H1 (cell line): ENCODE data around the gene CUBN. TPM values are rescaled to one million over a fixed set of nuclear protein-coding genes. Genes with fewer than 3 reads are reported as not detected.

Experiments used
- CTCF ChIA-PET: fragments of 300-600 bp; sonication (Branson Sonifier 250); formaldehyde crosslinking; loops from one replicate; lab custom pipeline; 2021; ENCODE audit not compliant: partially characterized antibody; lab: Charles Lee
- POLR2A ChIA-PET: fragments of 300-600 bp; sonication (Branson Sonifier 250); formaldehyde crosslinking; loops from one replicate; lab custom pipeline; 2021; ENCODE audit warnings: inconsistent platforms; ENCODE audit not compliant: partially characterized antibody; lab: Charles Lee
- DNase-seq, 2 experiments: peaks; one replicate each; pipeline versions ENCODE4 v3.0.0 to v3.0.0-alpha.2; 2010 to 2022; ENCODE audit warnings: low spot score in 2 of 2, low read depth in 1 of 2, mixed read lengths in 1 of 2
- FAIRE-seq: peaks from 2 replicates; lab custom pipeline; 2011; peaks lifted over from hg19 to GRCh38; lab: Jason Lieb, UNC
- H2AFZ ChIP-seq: 2 replicates; pipeline ENCODE4 v1.8.1; 2012; ENCODE audit warnings: low read length, inconsistent platforms
- H2AK5ac ChIP-seq: 2 replicates; pipeline ENCODE4 v1.6.1; 2013; ENCODE audit warnings: low read depth, low read length
- H2BK120ac ChIP-seq: replicated peaks from 2 replicates; pipeline ENCODE3; 2013; ENCODE audit warnings: low read depth, low read length, inconsistent platforms
- H2BK12ac ChIP-seq: 2 replicates; pipeline ENCODE4 v1.6.1; 2013; ENCODE audit warnings: low read depth, low read length
- H2BK15ac ChIP-seq: 2 replicates; pipeline ENCODE4 v1.6.1; 2013; ENCODE audit warnings: low read length
- H2BK20ac ChIP-seq: 2 replicates; pipeline ENCODE4 v1.6.1; 2013; ENCODE audit warnings: low read length
- H2BK5ac ChIP-seq: 2 replicates; pipeline ENCODE4 v1.6.1; 2013; ENCODE audit warnings: low read depth, low read length
- H3K14ac ChIP-seq: 2 replicates; pipeline ENCODE4 v1.6.1; 2013; ENCODE audit warnings: inconsistent platforms; ENCODE audit not compliant: insufficient read length
- H3K18ac ChIP-seq: 2 replicates; pipeline ENCODE4 v1.6.1; 2013; ENCODE audit warnings: low read length; ENCODE audit errors: extremely low read depth
- H3K23ac ChIP-seq: 2 replicates; pipeline ENCODE4 v1.6.1; 2013; ENCODE audit warnings: inconsistent platforms; ENCODE audit not compliant: insufficient read length
- H3K23me2 ChIP-seq: 2 replicates; pipeline ENCODE4 v1.6.1; 2013; ENCODE audit warnings: low read depth, low read length
- H3K27ac ChIP-seq: 2 replicates; pipeline ENCODE4 v1.6.1; 2011; ENCODE audit warnings: low read depth, low read length, inconsistent platforms
- H3K27me3 ChIP-seq, 4 experiments: replicated peaks in 1 of 4; 1 replicate in 1 of 4; 2 replicates in 3 of 4; pipeline versions ENCODE4 v1.6.1 to v1.8.1; 2011 to 2013; ENCODE audit warnings: low read length in 3 of 4, mild to moderate bottlenecking in 3 of 4, inconsistent platforms in 2 of 4, mixed read lengths in 2 of 4, moderate library complexity in 1 of 4; ENCODE audit not compliant: control insufficient read depth in 3 of 4, insufficient read depth in 3 of 4; ENCODE audit errors: extremely low read depth in 1 of 4
- H3K36me3 ChIP-seq, 4 experiments: 2 replicates each; pipeline versions ENCODE4 v1.6.1 to v1.8.1; 2011 to 2013; ENCODE audit warnings: mild to moderate bottlenecking in 4 of 4, low read length in 3 of 4, moderate library complexity in 2 of 4, control low read depth in 1 of 4, inconsistent platforms in 1 of 4; ENCODE audit not compliant: insufficient read depth in 4 of 4, control insufficient read depth in 2 of 4
- H3K4ac ChIP-seq: replicated peaks from 2 replicates; pipeline ENCODE3; 2013; ENCODE audit warnings: low read length, low read depth, mixed read lengths, inconsistent platforms; ENCODE audit not compliant: insufficient read length
- H3K4me1 ChIP-seq, 4 experiments: replicated peaks in 1 of 4; 1 replicate in 1 of 4; 2 replicates in 3 of 4; pipeline versions ENCODE4 v1.6.1 to v1.8.1; 2011 to 2013; ENCODE audit warnings: low read length in 3 of 4, inconsistent platforms in 2 of 4, mixed read lengths in 1 of 4; ENCODE audit not compliant: insufficient read depth in 4 of 4, control insufficient read depth in 3 of 4
- H3K4me2 ChIP-seq, 2 experiments: 2 replicates each; pipeline versions ENCODE4 v1.6.1 to v1.8.1; 2011 to 2013; ENCODE audit warnings: low read depth in 2 of 2, low read length in 2 of 2, control low read depth in 1 of 2, inconsistent platforms in 1 of 2, mild to moderate bottlenecking in 1 of 2; ENCODE audit not compliant: insufficient read depth in 1 of 2
- H3K4me3 ChIP-seq, 4 experiments: fragments of 200-600, 300-600 bp in 1 of 4; sonication (generic), shearing (Covaris generic), sonication (Bioruptor Twin) in 1 of 4; 2 replicates each; pipeline versions ENCODE4 v1.5.1 to v1.8.1; 2011 to 2016; ENCODE audit warnings: low read length in 4 of 4, low read depth in 3 of 4, control low read depth in 2 of 4, inconsistent platforms in 2 of 4, mild to moderate bottlenecking in 2 of 4, mixed read lengths in 1 of 4, moderate library complexity in 1 of 4; ENCODE audit not compliant: insufficient read depth in 2 of 4; ENCODE audit errors: extremely low read depth in 1 of 4
- H3K56ac ChIP-seq: replicated peaks from 2 replicates; pipeline ENCODE3; 2013; ENCODE audit warnings: low read depth, mild to moderate bottlenecking, mixed read lengths, low read length, inconsistent platforms; ENCODE audit not compliant: insufficient read length
- H3K79me1 ChIP-seq: 2 replicates; pipeline ENCODE4 v1.6.1; 2013; ENCODE audit warnings: low read depth, low read length, control low read depth
- H3K79me2 ChIP-seq, 2 experiments: 2 replicates each; pipeline versions ENCODE4 v1.6.1 to v1.8.1; 2012 to 2013; ENCODE audit warnings: low read length in 2 of 2, mild to moderate bottlenecking in 2 of 2, inconsistent platforms in 1 of 2; ENCODE audit not compliant: insufficient read depth in 2 of 2, control insufficient read depth in 1 of 2
- H3K9ac ChIP-seq, 4 experiments: replicated peaks in 1 of 4; 1 replicate in 1 of 4; 2 replicates in 3 of 4; pipeline versions ENCODE4 v1.6.1 to v1.8.1; 2011 to 2013; ENCODE audit warnings: low read depth in 3 of 4, low read length in 3 of 4, control low read depth in 2 of 4, mild to moderate bottlenecking in 2 of 4, moderate library complexity in 2 of 4, inconsistent platforms in 1 of 4; ENCODE audit errors: extremely low read depth in 1 of 4
- H3K9me3 ChIP-seq, 2 experiments: 2 replicates each; pipeline versions ENCODE4 v1.6.1 to v1.8.1; 2012 to 2013; ENCODE audit warnings: mild to moderate bottlenecking in 2 of 2, moderate library complexity in 2 of 2, control low read depth in 1 of 2, inconsistent platforms in 1 of 2, low read depth in 1 of 2, low read length in 1 of 2, mixed read lengths in 1 of 2; ENCODE audit not compliant: insufficient read depth in 2 of 2
- H4K20me1 ChIP-seq, 2 experiments: replicated peaks in 1 of 2; 2 replicates each; pipeline versions ENCODE3 to v1.8.1; 2011 to 2013; ENCODE audit warnings: inconsistent platforms in 2 of 2, low read length in 2 of 2, mild to moderate bottlenecking in 1 of 2; ENCODE audit not compliant: insufficient read depth in 2 of 2, control insufficient read depth in 1 of 2
- H4K5ac ChIP-seq: 2 replicates; pipeline ENCODE4 v1.6.1; 2013; ENCODE audit warnings: low read length, low read depth, mixed read lengths, inconsistent platforms; ENCODE audit not compliant: insufficient read length
- H4K8ac ChIP-seq: 2 replicates; pipeline ENCODE4 v1.8.0; 2013; ENCODE audit warnings: mild to moderate bottlenecking, moderate library complexity, low read length, inconsistent platforms; ENCODE audit not compliant: insufficient read depth; ENCODE audit errors: extremely low read depth
- H4K91ac ChIP-seq: replicated peaks from 2 replicates; pipeline ENCODE3; 2013; ENCODE audit warnings: low read length, mixed read lengths, inconsistent platforms; ENCODE audit not compliant: insufficient read length
- CHD1 ChIP-seq: IDR thresholded peaks from 2 replicates; pipeline ENCODE4 v1.6.1; 2012; ENCODE audit warnings: low read depth, low read length, improper control_type of control experiment
- GTF2F1 ChIP-seq: IDR thresholded peaks from 2 replicates; pipeline ENCODE4 v1.6.1; 2012; ENCODE audit warnings: low read depth, low read length, improper control_type of control experiment, borderline replicate concordance
- SIRT6 ChIP-seq: IDR thresholded peaks from one replicate; pipeline ENCODE4 v1.7.1; 2012; ENCODE audit warnings: low read length, inconsistent platforms
- SP2 ChIP-seq: IDR thresholded peaks from 2 replicates; pipeline ENCODE4 v1.6.1; 2012; ENCODE audit warnings: mild to moderate bottlenecking, low read length, inconsistent platforms
- SUZ12 ChIP-seq: fragments of 200-600 bp; sonication (generic); IDR thresholded peaks from 2 replicates; pipeline ENCODE4 v1.6.1; 2012; ENCODE audit warnings: mild to moderate bottlenecking, inconsistent platforms, low read length, moderate library complexity, mixed read lengths
- TAF1 ChIP-seq: IDR thresholded peaks from 2 replicates; pipeline ENCODE4 v1.6.1; 2011; ENCODE audit warnings: mild to moderate bottlenecking, low read depth, low read length
- TBP ChIP-seq: IDR thresholded peaks from 2 replicates; pipeline ENCODE4 v1.6.1; 2011; ENCODE audit warnings: low read depth, low read length, improper control_type of control experiment
- ZNF274 ChIP-seq: IDR thresholded peaks from 2 replicates; pipeline ENCODE4 v1.7.0; 2012; ENCODE audit warnings: low read length, borderline replicate concordance; ENCODE audit errors: extremely low read depth
- WGBS, 2 experiments: shearing (Covaris generic) in 1 of 2; methylation state at CpG; one replicate each; pipeline versions ENCODE4 v1.1.6 to v1.1.7; 2013 to 2015; ENCODE audit warnings: low lambda C conversion rate in 2 of 2, mixed read lengths in 2 of 2, inconsistent platforms in 1 of 2, low coverage in 1 of 2, missing lambda C conversion rate in 1 of 2; ENCODE audit not compliant: insufficient replicate concordance in 2 of 2, insufficient coverage in 1 of 2, insufficient read length in 1 of 2; ENCODE audit errors: extremely low coverage in 1 of 2, missing lambda C conversion rate in 1 of 2; 5-methylcytosine and 5-hydroxymethylcytosine counted together
- polyA plus RNA-seq, 7 experiments: library from polyadenylated mRNA; depleted of rRNA in 3 of 7; stranded (reverse) in 5 of 7; unstranded in 2 of 7; fragments of >200 nt in 5 of 7; fragments of 200-250 nt in 2 of 7; gene quantifications; 1 replicate in 5 of 7; 2 replicates in 1 of 7; 4 replicates in 1 of 7; pipeline versions ENCODE4 v1.2.1 to v1.2.3, GENCODE V29; 2011 to 2013; ENCODE audit warnings: missing spikeins in 2 of 7, mixed read lengths in 2 of 7
- total RNA-seq: library from RNA; stranded (reverse); fragmentation: NEBNext Ultra II Directional; extraction: Animal tissue kit (Norgen Biotek cat#: 25700); gene quantifications from 2 replicates; pipeline ENCODE4 v1.2.1, GENCODE V29; 2021

The CUBN gene
- total and polyA plus RNA-seq, 2 of the 8 experiments (the other 6 are each of a cell fraction or from before 2014, with no cell fraction given), result 0.04 to 0.08 TPM

DNA sequence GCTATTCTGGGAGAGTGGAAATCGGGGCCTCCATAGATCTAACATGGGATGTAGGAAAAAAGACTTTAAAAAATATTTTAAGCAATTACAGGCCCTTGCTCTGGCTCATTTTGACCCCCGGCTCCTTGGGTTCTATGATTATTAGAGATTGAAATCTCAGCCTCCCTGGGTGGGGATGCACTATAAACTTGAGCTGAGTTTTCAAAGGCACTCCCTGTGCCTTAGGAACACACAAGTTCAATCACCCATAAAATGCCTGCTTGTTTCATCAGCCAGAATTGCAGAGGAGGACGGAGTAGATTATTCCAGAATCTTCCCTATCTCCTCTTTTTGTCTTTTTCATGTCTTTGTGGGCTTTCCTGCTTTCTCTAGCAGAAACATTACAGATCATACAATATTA is 145.4 kb downstream of the CUBN start:
- Histone ChIP-seq H4K91ac (no peak overlapping the region), H3K79me2 (no peaks in the 10 kb centered on the region), H3K27ac (no peak overlapping the region), H3K4me3 (no peak overlapping the region), H3K23ac (no peak overlapping the region), H2BK20ac (no peak overlapping the region), H2AFZ (no peak overlapping the region), H2BK5ac (no peak overlapping the region), H3K56ac (no peak overlapping the region), H2AK5ac (no peak overlapping the region), H4K5ac (no peak overlapping the region), H3K4ac (no peak overlapping the region), H3K4me1 (peaks cover 0 to 7% (median 4%) of the 10 kb centered on the region in 4 experiments; a peak in 4 of 7 replicates), H3K23me2 (no peaks in the 10 kb centered on the region), H3K9me3 (no peaks in the 10 kb centered on the region), H3K36me3 (no peaks in the 10 kb centered on the region), H4K20me1 (no peaks in the 10 kb centered on the region), H3K27me3 (peaks cover 0 to 1% (median 0%) of the 10 kb centered on the region in 4 experiments; a peak in 1 of 7 replicates), H4K8ac (no peak overlapping the region), H3K4me2 (no peak overlapping the region), H3K79me1 (no peaks in the 10 kb centered on the region), H2BK120ac (no peak overlapping the region), H3K18ac (no peak overlapping the region), H2BK15ac (no peak overlapping the region), H3K9ac (no peak overlapping the region), H2BK12ac (no peak overlapping the region), H3K14ac (no peak overlapping the region)
- TF ChIP-seq SIRT6, result no peak
- no peak for TF ChIP-seq TAF1
- TF ChIP-seq ZNF274, result no peak
- no peak for TF ChIP-seq SUZ12
- TF ChIP-seq CHD1, result no peak
- TF ChIP-seq GTF2F1, result no peak
- no peak for TF ChIP-seq TBP
- no peak for TF ChIP-seq SP2
- 89% methylated on average over 3 of the region's 3 CpGs; no CpG with 5 or more reads in 1 of the 2 experiments for WGBS, 2 experiments
- ChIA-PET POLR2A (no interaction called here), CTCF (interaction anchor here (1.2 kb wide), 1 partner anchor 11 kb away, joined by 3 read pairs; no protein-coding TSS in a partner anchor)
- DNase-seq (no peak), FAIRE-seq (no peak)
